ENCODE data around the gene FSTL1.
"Not testable (repeated sequence)": the region's sequence is repeated elsewhere in the genome, so short reads cannot be mapped to it uniquely, and the experiment has no call there.

FSTL1 gene

GRCh38 chr3:120393243-120393642 lies 57.5 kb downstream of the FSTL1 start:
- ChIA-PET POLR2A (no interaction called here), CTCF (no interaction called here)
- TF ChIP-seq LEF1 (IDR thresholded peaks at IDR 0.05; ENCODE audit: borderline replicate concordance) (no peak), SUZ12 (IDR thresholded peaks at IDR 0.05) (no peak), BHLHE40 (IDR thresholded peaks at IDR 0.05; ENCODE audit: borderline replicate concordance) (no peak), FOXM1 (IDR thresholded peaks at IDR 0.05; ENCODE audit: borderline replicate concordance) (no peak), SP1 (IDR thresholded peaks at IDR 0.05) (no peak), TARDBP (IDR thresholded peaks at IDR 0.05) (no peak), FOXK2 (IDR thresholded peaks at IDR 0.05) (no peak), CTBP1 (IDR thresholded peaks at IDR 0.05; ENCODE audit: borderline replicate concordance) (no peak), HDGF (IDR thresholded peaks at IDR 0.05; ENCODE audit: borderline replicate concordance) (no peak), FOXA1 (IDR thresholded peaks at IDR 0.05) (no peak)
- no peak for DNase-seq (ENCODE audit: extremely low spot score)

GRCh38 chr3:120382941-120383447 lies 67.8 kb downstream of the FSTL1 start:
- DNase-seq (ENCODE audit: extremely low spot score): no peak
- no peak for TF ChIP-seq FOXK2 (IDR thresholded peaks at IDR 0.05)
- TF ChIP-seq TARDBP (IDR thresholded peaks at IDR 0.05): no peak
- no peak for TF ChIP-seq ZNF384 (IDR thresholded peaks at IDR 0.05)
- TF ChIP-seq FOXA1 (IDR thresholded peaks at IDR 0.05): no peak
- no peak for TF ChIP-seq ELF4 (IDR thresholded peaks at IDR 0.05)
- no peak for TF ChIP-seq FOXM1 (IDR thresholded peaks at IDR 0.05; ENCODE audit: borderline replicate concordance)
- no peak for TF ChIP-seq L3MBTL2 (conservative IDR thresholded peaks at IDR 0.05)
- TF ChIP-seq SUZ12 (IDR thresholded peaks at IDR 0.05): no peak
- no peak for TF ChIP-seq SP1 (IDR thresholded peaks at IDR 0.05)
- no peak for TF ChIP-seq BHLHE40 (IDR thresholded peaks at IDR 0.05; ENCODE audit: borderline replicate concordance)
- TF ChIP-seq PKNOX1 (IDR thresholded peaks at IDR 0.05): no peak
- no peak for TF ChIP-seq ARNT (IDR thresholded peaks at IDR 0.05)
- no peak for TF ChIP-seq LEF1 (IDR thresholded peaks at IDR 0.05; ENCODE audit: borderline replicate concordance)
- TF ChIP-seq HDGF (IDR thresholded peaks at IDR 0.05; ENCODE audit: borderline replicate concordance): no peak
- TF ChIP-seq CTBP1 (IDR thresholded peaks at IDR 0.05; ENCODE audit: borderline replicate concordance): no peak
- no peak for TF ChIP-seq NFRKB (IDR thresholded peaks at IDR 0.05)
- CTCF ChIA-PET: no interaction called here
- POLR2A ChIA-PET: interaction anchor here (1.9 kb wide), 1 partner anchor 34 kb away, joined by 7 read pairs; the partner anchor contains the start of gene LRRC58

- TF ChIP-seq FOXM1 (IDR thresholded peaks at IDR 0.05; ENCODE audit: borderline replicate concordance) (no peak), LEF1 (IDR thresholded peaks at IDR 0.05; ENCODE audit: borderline replicate concordance) (no peak), L3MBTL2 (conservative IDR thresholded peaks at IDR 0.05) (no peak), FOXA1 (IDR thresholded peaks at IDR 0.05) (no peak), NFRKB (IDR thresholded peaks at IDR 0.05) (no peak), BHLHE40 (IDR thresholded peaks at IDR 0.05; ENCODE audit: borderline replicate concordance) (no peak), SP1 (IDR thresholded peaks at IDR 0.05) (no peak), FOXK2 (IDR thresholded peaks at IDR 0.05) (no peak), HDGF (IDR thresholded peaks at IDR 0.05; ENCODE audit: borderline replicate concordance) (no peak), ELF4 (IDR thresholded peaks at IDR 0.05) (no peak), SUZ12 (IDR thresholded peaks at IDR 0.05) (no peak), ARNT (IDR thresholded peaks at IDR 0.05) (no peak)
- CTCF ChIA-PET: no interaction called here
- DNase-seq (ENCODE audit: extremely low spot score): no peak
- POLR2A ChIA-PET: no interaction called here
Observed at GRCh38 chr3:120381503-120381902, 69.3 kb downstream of the FSTL1 start.

- DNase-seq (ENCODE audit: extremely low spot score); CTCF ChIA-PET; POLR2A ChIA-PET: not testable (repeated sequence)
- peak; percentile 59; the same call in 1 of the 2 replicates for TF ChIP-seq L3MBTL2 (conservative IDR thresholded peaks at IDR 0.05)
Observed at GRCh38 chr3:120377948-120378347, 72.8 kb downstream of the FSTL1 start.

- CTCF ChIA-PET: no interaction called here
- POLR2A ChIA-PET: interaction anchor here (1.6 kb wide), 1 partner anchor 21 kb away, joined by 5 read pairs; the partner anchor contains the start of gene LRRC58
- TF ChIP-seq SUZ12 (IDR thresholded peaks at IDR 0.05) (no peak), ZNF384 (IDR thresholded peaks at IDR 0.05) (no peak), BHLHE40 (IDR thresholded peaks at IDR 0.05; ENCODE audit: borderline replicate concordance) (no peak), L3MBTL2 (conservative IDR thresholded peaks at IDR 0.05) (no peak), SP1 (IDR thresholded peaks at IDR 0.05) (no peak), TARDBP (IDR thresholded peaks at IDR 0.05) (no peak), ELF4 (IDR thresholded peaks at IDR 0.05) (no peak), PKNOX1 (IDR thresholded peaks at IDR 0.05) (no peak), FOXM1 (IDR thresholded peaks at IDR 0.05; ENCODE audit: borderline replicate concordance) (no peak), LEF1 (IDR thresholded peaks at IDR 0.05; ENCODE audit: borderline replicate concordance) (no peak), FOXK2 (IDR thresholded peaks at IDR 0.05) (no peak), CTBP1 (IDR thresholded peaks at IDR 0.05; ENCODE audit: borderline replicate concordance) (no peak), ARNT (IDR thresholded peaks at IDR 0.05) (no peak), NFRKB (IDR thresholded peaks at IDR 0.05) (no peak), HDGF (IDR thresholded peaks at IDR 0.05; ENCODE audit: borderline replicate concordance) (no peak), FOXA1 (IDR thresholded peaks at IDR 0.05) (no peak)
- no peak for DNase-seq (ENCODE audit: extremely low spot score)
Observed at GRCh38 chr3:120370463-120370862, 80.3 kb downstream of the FSTL1 start.

GRCh38 chr3:120369037-120369467 lies 81.7 kb downstream of the FSTL1 start:
- DNase-seq (ENCODE audit: extremely low spot score): no peak
- TF ChIP-seq FOXM1 (IDR thresholded peaks at IDR 0.05; ENCODE audit: borderline replicate concordance) (no peak), ZNF384 (IDR thresholded peaks at IDR 0.05) (no peak), FOXK2 (IDR thresholded peaks at IDR 0.05) (no peak), SP1 (IDR thresholded peaks at IDR 0.05) (no peak), LEF1 (IDR thresholded peaks at IDR 0.05; ENCODE audit: borderline replicate concordance) (no peak), ELF4 (IDR thresholded peaks at IDR 0.05) (no peak), TARDBP (IDR thresholded peaks at IDR 0.05) (no peak), SUZ12 (IDR thresholded peaks at IDR 0.05) (no peak), FOXA1 (IDR thresholded peaks at IDR 0.05) (no peak), CTBP1 (IDR thresholded peaks at IDR 0.05; ENCODE audit: borderline replicate concordance) (no peak), HDGF (IDR thresholded peaks at IDR 0.05; ENCODE audit: borderline replicate concordance) (no peak)
- POLR2A ChIA-PET: interaction anchor here (1.6 kb wide), 1 partner anchor 20 kb away, joined by 5 read pairs; the partner anchor contains the start of gene LRRC58
- CTCF ChIA-PET: no interaction called here

Data from HEK293T (cell line).